ENCODE measurements around the gene MRE11. TPM values are rescaled to one million over a fixed set of nuclear protein-coding genes. Genes with fewer than 3 reads are reported as not detected.
"Not testable (repeated sequence)": the region's sequence is repeated elsewhere in the genome, so short reads cannot be mapped to it uniquely, and the experiment has no call there.

MRE11 gene
- total and polyA plus RNA-seq, 9 donors: 5.6 to 23.5 (median 18.4) TPM

GRCh38 chr11:94400457-94400838 lies 93.2 kb downstream of the MRE11 start:
- WGBS, 3 donors: 15 to 29% (median 22%) methylated on average over 4 of the region's 4 CpGs
- Histone ChIP-seq H3K9me3 (no peaks in the 10 kb centered on the region), H3K27me3 (no peaks in the 10 kb centered on the region), H3K4me1 (ENCODE audit: insufficient read depth) (no peaks in the 10 kb centered on the region), H3K27ac (no peak overlapping the region), H3K4me3 (no peak overlapping the region), H3K36me3 (no peaks in the 10 kb centered on the region)
- intact Hi-C loops (cut with DNase I): no loop called here
- DNase-seq: no peak
- TF ChIP-seq EP300 (IDR thresholded peaks at IDR 0.05) (no peak), POLR2A (IDR thresholded peaks at IDR 0.05) (no peak), CTCF (IDR thresholded peaks at IDR 0.05) (no peak)

- no peak overlapping the region for H3K27ac ChIP-seq
- no peaks in the 10 kb centered on the region for H3K9me3 ChIP-seq
- WGBS, 3 donors: 40 to 42% (median 40%) methylated on average over 4 of the region's 4 CpGs
- no peak for TF ChIP-seq EP300 (IDR thresholded peaks at IDR 0.05)
- no peak for TF ChIP-seq CTCF (IDR thresholded peaks at IDR 0.05)
- TF ChIP-seq POLR2A (IDR thresholded peaks at IDR 0.05): no peak
- no peak for DNase-seq
- H3K27me3 ChIP-seq: no peaks in the 10 kb centered on the region
- H3K4me3 ChIP-seq: no peak overlapping the region
- H3K4me1 ChIP-seq (ENCODE audit: insufficient read depth): no peaks in the 10 kb centered on the region
- intact Hi-C loops (cut with DNase I): no loop called here
- no peaks in the 10 kb centered on the region for H3K36me3 ChIP-seq
Observed at GRCh38 chr11:94400050-94400449, 93.6 kb downstream of the MRE11 start.

GRCh38 chr11:94398101-94398500 lies 95.5 kb downstream of the MRE11 start:
- intact Hi-C loops (cut with DNase I): no loop called here
- H3K27me3 ChIP-seq: no peaks in the 10 kb centered on the region
- H3K4me3 ChIP-seq: no peak overlapping the region
- 75 to 92% (median 90%) methylated on average over 5 of the region's 5 CpGs for WGBS, 3 donors
- DNase-seq: no peak
- H3K9me3 ChIP-seq: no peaks in the 10 kb centered on the region
- H3K27ac ChIP-seq: no peak overlapping the region
- H3K4me1 ChIP-seq (ENCODE audit: insufficient read depth): no peaks in the 10 kb centered on the region
- TF ChIP-seq POLR2A (IDR thresholded peaks at IDR 0.05): no peak
- no peak for TF ChIP-seq CTCF (IDR thresholded peaks at IDR 0.05)
- no peak for TF ChIP-seq EP300 (IDR thresholded peaks at IDR 0.05)
- no peaks in the 10 kb centered on the region for H3K36me3 ChIP-seq

GRCh38 chr11:94396282-94396681 lies 97.4 kb downstream of the MRE11 start:
- DNase-seq: no peak
- no peak for TF ChIP-seq POLR2A (IDR thresholded peaks at IDR 0.05)
- TF ChIP-seq EP300 (IDR thresholded peaks at IDR 0.05): no peak
- no peak for TF ChIP-seq CTCF (IDR thresholded peaks at IDR 0.05)
- Histone ChIP-seq H3K27ac (no peak overlapping the region), H3K36me3 (no peaks in the 10 kb centered on the region), H3K4me1 (ENCODE audit: insufficient read depth) (no peaks in the 10 kb centered on the region), H3K4me3 (no peak overlapping the region), H3K9me3 (no peaks in the 10 kb centered on the region), H3K27me3 (no peaks in the 10 kb centered on the region)
- WGBS, 3 donors: 89 to 94% (median 93%) methylated on average over 5 of the region's 5 CpGs
- intact Hi-C loops (cut with DNase I): no loop called here

- H3K27me3 ChIP-seq; H3K36me3 ChIP-seq; H3K27ac ChIP-seq; H3K4me1 ChIP-seq (ENCODE audit: insufficient read depth); H3K4me3 ChIP-seq; intact Hi-C loops (cut with DNase I); H3K9me3 ChIP-seq; DNase-seq: not testable (repeated sequence)
- 83 to 95% (median 95%) methylated on average over 4 of the region's 4 CpGs for WGBS, 3 donors
Observed at GRCh38 chr11:94391937-94392336, 101.7 kb downstream of the MRE11 start.
